K562 (cell line): ENCODE results near the gene UNKL. TPM values are rescaled to one million over a fixed set of nuclear protein-coding genes. Genes with fewer than 3 reads are reported as not detected.

Source experiments
- DNMT1 ChIP-seq: fragments of 450-650 bp; IDR thresholded peaks from 2 replicates; pipeline ENCODE4 v1.6.1; 2016; ENCODE audit warnings: antibody characterized with exemption, mild to moderate bottlenecking
- FOSL1 ChIP-seq: fragments of 200-800 bp; sonication (Bioruptor generic); conservative IDR thresholded peaks from 2 replicates; pipeline ENCODE4 v1.6.1; 2016; ENCODE audit warnings: missing genetic modification characterization, missing compliant biosample characterization
- HDGF ChIP-seq: fragments of 450-650 bp; IDR thresholded peaks from 2 replicates; pipeline ENCODE4 v1.6.1; 2016
- HMGN3 ChIP-seq: IDR thresholded peaks from 2 replicates; pipeline ENCODE4 v1.6.1; 2011; ENCODE audit warnings: borderline replicate concordance, low read depth, mild to moderate bottlenecking, mixed read lengths, low read length; ENCODE audit not compliant: insufficient read length; ENCODE audit errors: extremely low read depth
- HNRNPH1 ChIP-seq: fragments of 200-400 bp; formaldehyde crosslinking; optimal IDR thresholded peaks from 2 replicates; pipeline ENCODE3; 2017; ENCODE audit warnings: low read depth, mild to moderate bottlenecking, low read length, moderate library complexity
- KAT2B ChIP-seq: IDR thresholded peaks from one replicate; pipeline ENCODE4 v1.6.1; 2012; ENCODE audit warnings: low read depth, mild to moderate bottlenecking, control low read depth, inconsistent platforms, low read length, moderate library complexity
- KLF16 ChIP-seq: IDR thresholded peaks from 2 replicates; pipeline ENCODE4 v1.6.1; 2016; ENCODE audit warnings: antibody characterized with exemption
- MEIS2 ChIP-seq: fragments of 450-650 bp; IDR thresholded peaks from 2 replicates; pipeline ENCODE4 v1.6.1; 2014; ENCODE audit warnings: mild to moderate bottlenecking; ENCODE audit not compliant: partially characterized antibody
- PHB ChIP-seq: fragments of 250-450 bp; sonication (Bioruptor Pico); IDR thresholded peaks from 2 replicates; pipeline ENCODE4 v1.5.0; 2021
- PHF8 ChIP-seq: fragments of 200-600 bp; sonication (generic); IDR thresholded peaks from 2 replicates; pipeline ENCODE4 v1.6.1; 2012; ENCODE audit warnings: mixed run types, mild to moderate bottlenecking, inconsistent platforms, low read length, moderate library complexity, borderline replicate concordance
- RBM39 ChIP-seq: fragments of 200-400 bp; formaldehyde crosslinking; optimal IDR thresholded peaks from 2 replicates; pipeline ENCODE3; 2018; ENCODE audit warnings: low read depth, low read length
- SIRT6 ChIP-seq: IDR thresholded peaks from one replicate; pipeline ENCODE4 v1.6.1; 2012; ENCODE audit warnings: low read depth, mild to moderate bottlenecking, control low read depth, inconsistent platforms, low read length, moderate library complexity
- SMC3 ChIP-seq: conservative IDR thresholded peaks from 2 replicates; pipeline ENCODE4 v1.6.1; 2011; ENCODE audit warnings: low read depth, low read length, improper control_type of control experiment; ENCODE audit not compliant: insufficient read depth
- SNRNP70 ChIP-seq: fragments of 200-400 bp; formaldehyde crosslinking; optimal IDR thresholded peaks from 2 replicates; pipeline ENCODE3; 2017; ENCODE audit warnings: low read depth, low read length
- ZNF134 ChIP-seq: fragments of 250-450 bp; sonication (Bioruptor Pico); conservative IDR thresholded peaks from 2 replicates; pipeline ENCODE4 v1.4.0; 2020
- ZNF232 ChIP-seq: sonication (generic); formaldehyde crosslinking; IDR thresholded peaks from 2 replicates; pipeline ENCODE4 v1.8.0; 2022; ENCODE audit warnings: mild to moderate bottlenecking, missing genetic modification reagents
- polyA plus RNA-seq, 8 experiments: library from polyadenylated mRNA; depleted of rRNA in 4 of 8; stranded (reverse) in 5 of 8; unstranded in 3 of 8; fragments of >200 nt; fragmentation: Nextera tagmentation in 2 of 8; fragmentation: Illumina TruSeq in 1 of 8; extraction: Ambion mirVana in 2 of 8; extraction: Trizol in 1 of 8; gene quantifications; 2 replicates each; pipeline versions ENCODE4 v1.2.1 to v1.2.3, GENCODE V29; 2011 to 2014; ENCODE audit warnings: inconsistent platforms in 1 of 8, missing spikeins in 1 of 8
- total RNA-seq, 7 experiments: library from RNA; depleted of rRNA in 6 of 7; stranded (reverse); fragments of >200 nt in 6 of 7; fragmentation: Illumina TruSeq in 2 of 7; extraction: Trizol in 2 of 7; gene quantifications; 2 replicates each; pipeline versions ENCODE4 v1.2.1 to v1.2.3, GENCODE V29; 2011 to 2021; ENCODE audit warnings: low replicate concordance in 1 of 7
- TF ChIP-seq, protein P1 (sequence below): fragments of 450-650 bp; IDR thresholded peaks from 2 replicates; pipeline ENCODE4 v1.7.0; 2016; ENCODE audit warnings: borderline replicate concordance
- TF ChIP-seq, protein P2 (sequence below): fragments of 450-650 bp; IDR thresholded peaks from 2 replicates; pipeline ENCODE4 v1.6.1; 2017; ENCODE audit warnings: mild to moderate bottlenecking, moderate library complexity
- TF ChIP-seq, protein P3 (sequence below), 2 experiments: fragments of 450-650 bp in 1 of 2; IDR thresholded peaks; 2 replicates each; pipeline ENCODE4 v1.6.1; 2011 to 2017; ENCODE audit warnings: low read depth in 2 of 2, antibody characterized with exemption in 1 of 2, borderline replicate concordance in 1 of 2, low read length in 1 of 2, mild to moderate bottlenecking in 1 of 2, mixed read lengths in 1 of 2; ENCODE audit not compliant: control insufficient read depth in 1 of 2
- TF ChIP-seq, protein P4 (sequence below): IDR thresholded peaks from 2 replicates; pipeline ENCODE4 v1.6.1; 2014; ENCODE audit warnings: antibody characterized with exemption

UNKL gene
- total and polyA plus RNA-seq, 9 of the 15 experiments (the other 6 are each of a cell fraction or from before 2014, with no cell fraction given): 0.37 to 30.2 (median 5.1) TPM

DNA sequence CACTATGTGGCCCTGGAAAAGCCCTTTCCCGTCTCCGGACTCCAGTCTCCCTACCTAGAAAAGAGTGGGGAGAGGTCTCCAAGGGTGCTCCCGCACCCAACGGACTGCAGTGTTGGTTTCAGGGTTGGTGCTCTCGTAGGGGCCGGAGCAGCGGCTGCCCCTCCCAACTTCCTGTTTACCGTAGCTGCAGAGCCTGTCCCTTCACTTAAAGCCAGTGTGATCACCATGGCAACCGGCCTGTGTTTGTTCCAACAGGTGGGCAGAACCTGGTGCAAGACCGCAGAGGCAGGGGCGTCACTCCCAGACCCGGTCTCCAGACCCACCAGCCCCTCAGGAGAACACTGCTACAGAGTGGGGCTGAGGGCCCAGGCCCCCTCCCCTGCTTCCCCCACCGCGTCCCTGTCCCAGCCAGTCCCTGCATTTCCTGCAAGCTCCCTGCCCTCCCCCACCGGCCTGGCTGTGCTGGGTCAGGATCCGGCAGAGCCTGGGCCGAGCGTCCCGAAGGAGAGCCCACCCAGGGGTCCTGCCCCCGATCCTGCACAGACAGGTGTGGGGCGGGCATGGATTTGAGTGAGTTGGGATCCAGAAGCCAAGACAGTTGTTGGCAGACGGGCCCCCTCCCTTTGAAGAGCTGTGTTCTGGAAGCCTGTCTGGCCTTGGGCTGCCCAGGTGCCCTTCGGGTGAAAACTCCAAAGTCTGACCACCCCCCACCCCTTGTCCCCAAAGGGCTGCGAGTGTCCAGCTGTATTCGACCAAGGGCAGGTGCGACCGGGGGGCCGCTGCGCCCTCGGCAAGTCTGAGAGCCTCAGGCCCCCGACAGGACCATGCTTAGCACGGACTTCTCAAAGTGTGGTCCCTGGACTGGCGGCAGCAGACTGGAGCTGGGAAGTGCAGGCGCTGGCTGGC, 82.5 kb downstream of the UNKL start (continued):
- TF ChIP-seq MEIS2 (no peak), HNRNPH1 (no peak), ZNF232 (CRISPR knock-in tag) (no peak), SMC3 (no peak), FOSL1 (tag) (no peak), SNRNP70 (no peak), RBM39 (no peak), KAT2B (no peak), ZNF134 (CRISPR knock-in tag) (no peak), HMGN3 (no peak), KLF16 (no peak), DNMT1 (no peak), HDGF (no peak), PHB (CRISPR knock-in tag) (no peak), PHF8 (peak; percentile 41; the same call in 1 of the 2 replicates), SIRT6 (no peak)
- TF ChIP-seq, protein P1, sequence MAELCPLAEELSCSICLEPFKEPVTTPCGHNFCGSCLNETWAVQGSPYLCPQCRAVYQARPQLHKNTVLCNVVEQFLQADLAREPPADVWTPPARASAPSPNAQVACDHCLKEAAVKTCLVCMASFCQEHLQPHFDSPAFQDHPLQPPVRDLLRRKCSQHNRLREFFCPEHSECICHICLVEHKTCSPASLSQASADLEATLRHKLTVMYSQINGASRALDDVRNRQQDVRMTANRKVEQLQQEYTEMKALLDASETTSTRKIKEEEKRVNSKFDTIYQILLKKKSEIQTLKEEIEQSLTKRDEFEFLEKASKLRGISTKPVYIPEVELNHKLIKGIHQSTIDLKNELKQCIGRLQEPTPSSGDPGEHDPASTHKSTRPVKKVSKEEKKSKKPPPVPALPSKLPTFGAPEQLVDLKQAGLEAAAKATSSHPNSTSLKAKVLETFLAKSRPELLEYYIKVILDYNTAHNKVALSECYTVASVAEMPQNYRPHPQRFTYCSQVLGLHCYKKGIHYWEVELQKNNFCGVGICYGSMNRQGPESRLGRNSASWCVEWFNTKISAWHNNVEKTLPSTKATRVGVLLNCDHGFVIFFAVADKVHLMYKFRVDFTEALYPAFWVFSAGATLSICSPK: no peak
- TF ChIP-seq, protein P2, sequence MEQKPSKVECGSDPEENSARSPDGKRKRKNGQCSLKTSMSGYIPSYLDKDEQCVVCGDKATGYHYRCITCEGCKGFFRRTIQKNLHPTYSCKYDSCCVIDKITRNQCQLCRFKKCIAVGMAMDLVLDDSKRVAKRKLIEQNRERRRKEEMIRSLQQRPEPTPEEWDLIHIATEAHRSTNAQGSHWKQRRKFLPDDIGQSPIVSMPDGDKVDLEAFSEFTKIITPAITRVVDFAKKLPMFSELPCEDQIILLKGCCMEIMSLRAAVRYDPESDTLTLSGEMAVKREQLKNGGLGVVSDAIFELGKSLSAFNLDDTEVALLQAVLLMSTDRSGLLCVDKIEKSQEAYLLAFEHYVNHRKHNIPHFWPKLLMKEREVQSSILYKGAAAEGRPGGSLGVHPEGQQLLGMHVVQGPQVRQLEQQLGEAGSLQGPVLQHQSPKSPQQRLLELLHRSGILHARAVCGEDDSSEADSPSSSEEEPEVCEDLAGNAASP: no peak
- TF ChIP-seq, protein P3, sequence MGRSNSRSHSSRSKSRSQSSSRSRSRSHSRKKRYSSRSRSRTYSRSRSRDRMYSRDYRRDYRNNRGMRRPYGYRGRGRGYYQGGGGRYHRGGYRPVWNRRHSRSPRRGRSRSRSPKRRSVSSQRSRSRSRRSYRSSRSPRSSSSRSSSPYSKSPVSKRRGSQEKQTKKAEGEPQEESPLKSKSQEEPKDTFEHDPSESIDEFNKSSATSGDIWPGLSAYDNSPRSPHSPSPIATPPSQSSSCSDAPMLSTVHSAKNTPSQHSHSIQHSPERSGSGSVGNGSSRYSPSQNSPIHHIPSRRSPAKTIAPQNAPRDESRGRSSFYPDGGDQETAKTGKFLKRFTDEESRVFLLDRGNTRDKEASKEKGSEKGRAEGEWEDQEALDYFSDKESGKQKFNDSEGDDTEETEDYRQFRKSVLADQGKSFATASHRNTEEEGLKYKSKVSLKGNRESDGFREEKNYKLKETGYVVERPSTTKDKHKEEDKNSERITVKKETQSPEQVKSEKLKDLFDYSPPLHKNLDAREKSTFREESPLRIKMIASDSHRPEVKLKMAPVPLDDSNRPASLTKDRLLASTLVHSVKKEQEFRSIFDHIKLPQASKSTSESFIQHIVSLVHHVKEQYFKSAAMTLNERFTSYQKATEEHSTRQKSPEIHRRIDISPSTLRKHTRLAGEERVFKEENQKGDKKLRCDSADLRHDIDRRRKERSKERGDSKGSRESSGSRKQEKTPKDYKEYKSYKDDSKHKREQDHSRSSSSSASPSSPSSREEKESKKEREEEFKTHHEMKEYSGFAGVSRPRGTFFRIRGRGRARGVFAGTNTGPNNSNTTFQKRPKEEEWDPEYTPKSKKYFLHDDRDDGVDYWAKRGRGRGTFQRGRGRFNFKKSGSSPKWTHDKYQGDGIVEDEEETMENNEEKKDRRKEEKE (IDR thresholded peaks at IDR 0.05; ENCODE audit: borderline replicate concordance in 1 of 2, control insufficient read depth in 1 of 2, low read depth in 2 of 2, low read length in 1 of 2): no peak
- TF ChIP-seq, protein P4, sequence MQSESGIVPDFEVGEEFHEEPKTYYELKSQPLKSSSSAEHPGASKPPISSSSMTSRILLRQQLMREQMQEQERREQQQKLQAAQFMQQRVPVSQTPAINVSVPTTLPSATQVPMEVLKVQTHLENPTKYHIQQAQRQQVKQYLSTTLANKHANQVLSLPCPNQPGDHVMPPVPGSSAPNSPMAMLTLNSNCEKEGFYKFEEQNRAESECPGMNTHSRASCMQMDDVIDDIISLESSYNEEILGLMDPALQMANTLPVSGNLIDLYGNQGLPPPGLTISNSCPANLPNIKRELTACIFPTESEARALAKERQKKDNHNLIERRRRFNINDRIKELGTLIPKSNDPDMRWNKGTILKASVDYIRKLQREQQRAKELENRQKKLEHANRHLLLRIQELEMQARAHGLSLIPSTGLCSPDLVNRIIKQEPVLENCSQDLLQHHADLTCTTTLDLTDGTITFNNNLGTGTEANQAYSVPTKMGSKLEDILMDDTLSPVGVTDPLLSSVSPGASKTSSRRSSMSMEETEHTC: no peak
